T-helper 2 cell treated with Interferon-gamma antibody and Interleukin-4, amounts not matched to agents 100 ng/mL and 5 ng/mL, for 36 hours (primary cell): ENCODE measurements around the gene MEIS1. TPM values are rescaled to one million over a fixed set of nuclear protein-coding genes. Genes with fewer than 3 reads are reported as not detected.

Experiments used
- intact Hi-C: fragments of 100-400 bp; cut with micrococcal nuclease; formaldehyde crosslinking; loops from one replicate; pipeline ENCODE4 v1.15.1; 2023
- total RNA-seq: library from RNA; stranded (reverse); gene quantifications from 2 replicates; pipeline ENCODE4 v1.2.3, GENCODE V29; 2022

Gene MEIS1
- total RNA-seq, 1 donor from 2014 or later: not detected

GRCh38 chr2:66579186-66580126 lies 144.5 kb downstream of the MEIS1 start:
- intact Hi-C loops: no loop called here

GRCh38 chr2:66580166-66581049 lies 145.5 kb downstream of the MEIS1 start:
- intact Hi-C loops: no loop called here

GRCh38 chr2:66581339-66582103 lies 146.6 kb downstream of the MEIS1 start:
- intact Hi-C loops: no loop called here

- intact Hi-C loops: no loop called here
Measured at GRCh38 chr2:66582104-66582986, 147.4 kb downstream of the MEIS1 start.

- intact Hi-C loops: no loop called here
Measured at GRCh38 chr2:66582987-66583880, 148.3 kb downstream of the MEIS1 start.

- intact Hi-C loops: no loop called here
Measured at GRCh38 chr2:66583881-66584280, 149.0 kb downstream of the MEIS1 start.

GRCh38 chr2:66585587-66585986 lies 150.7 kb downstream of the MEIS1 start:
- intact Hi-C loops: no loop called here

GRCh38 chr2:66587216-66587615 lies 152.3 kb downstream of the MEIS1 start:
- intact Hi-C loops: no loop called here

GRCh38 chr2:66594001-66594400 lies 159.1 kb downstream of the MEIS1 start:
- intact Hi-C loops: no loop called here

GRCh38 chr2:66595556-66595955 lies 160.6 kb downstream of the MEIS1 start:
- intact Hi-C loops: no loop called here

GRCh38 chr2:66596256-66596655 lies 161.3 kb downstream of the MEIS1 start:
- intact Hi-C loops: no loop called here

- intact Hi-C loops: no loop called here
Measured at GRCh38 chr2:66601624-66602023, 166.7 kb downstream of the MEIS1 start.

- intact Hi-C loops: no loop called here
Measured at GRCh38 chr2:66602341-66602740, 167.4 kb downstream of the MEIS1 start.

- intact Hi-C loops: no loop called here
Measured at GRCh38 chr2:66604326-66604725, 169.4 kb downstream of the MEIS1 start.

GRCh38 chr2:66604976-66605375 lies 170.1 kb downstream of the MEIS1 start:
- intact Hi-C loops: no loop called here

- intact Hi-C loops: no loop called here
Measured at GRCh38 chr2:66607152-66607551, 172.2 kb downstream of the MEIS1 start.
